Gastroesophageal sphincter (tissue), 3 donors: ENCODE results near the gene OR5K2.

Source experiments
- CTCF ChIP-seq, 4 experiments: fragments of 200-600 bp in 2 of 4; fragments of 450-650 bp in 2 of 4; sonication (generic) in 1 of 4; IDR thresholded peaks; one replicate each; pipeline ENCODE4 v1.5.1; 2017 to 2019; ENCODE audit warnings: antibody characterized with exemption in 4 of 4, mild to moderate bottlenecking in 2 of 4, moderate library complexity in 2 of 4
- EP300 ChIP-seq: sonication (generic); formaldehyde crosslinking; IDR thresholded peaks from one replicate; pipeline ENCODE4 v1.6.1; 2017; ENCODE audit warnings: antibody characterized with exemption, mild to moderate bottlenecking

GRCh38 chr3:98483626-98484025 lies 13.9 kb upstream of the OR5K2 start:
- TF ChIP-seq EP300 (no peak), CTCF (IDR thresholded peaks at IDR 0.05) (no peak)
